Mucosa of descending colon (tissue), 3 donors: Measurements from ENCODE around the gene KRTAP3-3. TPM values are rescaled to one million over a fixed set of nuclear protein-coding genes. Genes with fewer than 3 reads are reported as not detected.

Source experiments
- ATAC-seq: fragments of 200-7000 bp; cut with Tn5 transposase; one replicate; pipeline ENCODE4 v1.9.1; 2020; ENCODE audit warnings: mild to moderate bottlenecking, moderate library complexity
- DNase-seq, 3 donors: peaks; one replicate each; pipeline ENCODE4 v3.0.0-alpha.2; 2020
- H3K36me3 ChIP-seq: fragments of 200-600 bp; one replicate; pipeline ENCODE4 v1.8.0; 2021; ENCODE audit warnings: low read depth, mild to moderate bottlenecking
- H3K4me1 ChIP-seq: fragments of 200-600 bp; one replicate; pipeline ENCODE4 v1.8.0; 2021; ENCODE audit warnings: low read depth, mild to moderate bottlenecking
- H3K4me3 ChIP-seq: fragments of 200-600 bp; one replicate; pipeline ENCODE4 v1.8.0; 2021; ENCODE audit warnings: mild to moderate bottlenecking
- H3K9me3 ChIP-seq: fragments of 200-600 bp; one replicate; pipeline ENCODE4 v1.8.0; 2021; ENCODE audit warnings: mild to moderate bottlenecking
- CTCF ChIP-seq: fragments of 200-600 bp; IDR thresholded peaks from one replicate; pipeline ENCODE4 v1.8.0; 2022; ENCODE audit warnings: antibody characterized with exemption, mild to moderate bottlenecking
- intact Hi-C, 2 donors: fragments of 100-400 bp; cut with DNase I in 1 of 2; cut with micrococcal nuclease in 1 of 2; formaldehyde crosslinking; loops; one replicate each; pipeline versions ENCODE4 v1.11.0 to v1.11.1; 2022; cut with DNase I, micrococcal nuclease
- total RNA-seq, 3 donors: library from RNA; stranded (reverse); fragmentation: NEBNext Ultra II Directional in 2 of 3; extraction: Animal tissue kit (Norgen Biotek cat#: 25700) in 2 of 3; gene quantifications; one replicate each; pipeline versions ENCODE4 v1.2.1 to v1.2.4, GENCODE V29; 2021 to 2023
- donor health status: DM: no; HTN: no; CAD: no; lungs with moderate emphysema.
- donor health status: DM: no; HTN: no; CAD: no.
- donor health status: DM: no; HTN: yes; CAD: no.

KRTAP3-3 gene
- total RNA-seq, 3 donors from 2014 or later, result not detected

GRCh38 chr17:40980117-40980516 lies 13.8 kb downstream of the KRTAP3-3 start:
- no peaks in the 10 kb centered on the region for H3K4me1 ChIP-seq
- H3K36me3 ChIP-seq, result no peaks in the 10 kb centered on the region
- intact Hi-C loops, result no loop called here
- DNase-seq (no peak), ATAC-seq (no peak)
- TF ChIP-seq CTCF, result no peak
- no peak overlapping the region for H3K4me3 ChIP-seq
- no peaks in the 10 kb centered on the region for H3K9me3 ChIP-seq

- no peak for TF ChIP-seq CTCF
- intact Hi-C loops, result no loop called here
- no peak for ATAC-seq
These were observed 15.3 kb downstream of the KRTAP3-3 start for GRCh38 chr17:40978575-40979151.

GRCh38 chr17:40975516-40975915 lies 18.4 kb downstream of the KRTAP3-3 start:
- H3K4me3 ChIP-seq, result no peak overlapping the region
- no peaks in the 10 kb centered on the region for H3K36me3 ChIP-seq
- TF ChIP-seq CTCF, result no peak
- ATAC-seq (no peak), DNase-seq (no peak)
- no peaks in the 10 kb centered on the region for H3K9me3 ChIP-seq
- intact Hi-C loops, result no loop called here
- H3K4me1 ChIP-seq, result no peaks in the 10 kb centered on the region

More at GRCh38 chr17:40978575-40979151, 15.3 kb downstream of the KRTAP3-3 start:
- no peak for DNase-seq
- no peaks in the 10 kb centered on the region for H3K4me1 ChIP-seq
- H3K36me3 ChIP-seq, result no peaks in the 10 kb centered on the region
- H3K9me3 ChIP-seq, result no peaks in the 10 kb centered on the region
- H3K4me3 ChIP-seq, result no peak overlapping the region

GRCh38 chr17:40974366-40974765 lies 19.6 kb downstream of the KRTAP3-3 start:
- Histone ChIP-seq H3K4me3 (no peak overlapping the region), H3K9me3 (no peaks in the 10 kb centered on the region), H3K4me1 (no peaks in the 10 kb centered on the region), H3K36me3 (no peaks in the 10 kb centered on the region)
- DNase-seq (no peak), ATAC-seq (no peak)
- TF ChIP-seq CTCF, result no peak
- intact Hi-C loops, result no loop called here

- H3K4me1 ChIP-seq, result no peaks in the 10 kb centered on the region
- no peak for TF ChIP-seq CTCF
- no peaks in the 10 kb centered on the region for H3K9me3 ChIP-seq
- no peaks in the 10 kb centered on the region for H3K36me3 ChIP-seq
- intact Hi-C loops, result no loop called here
- DNase-seq (no peak), ATAC-seq (no peak)
- H3K4me3 ChIP-seq, result no peak overlapping the region
These were observed 26.4 kb downstream of the KRTAP3-3 start for GRCh38 chr17:40967582-40967981.

- no peak for TF ChIP-seq CTCF
- intact Hi-C loops, result no loop called here
- H3K9me3 ChIP-seq, result no peaks in the 10 kb centered on the region
- H3K4me1 ChIP-seq, result no peaks in the 10 kb centered on the region
- no peak for DNase-seq
- H3K36me3 ChIP-seq, result no peaks in the 10 kb centered on the region
- no peak for ATAC-seq
- no peak within 1 kb of the TSS for H3K4me3 ChIP-seq
These were observed 27.1 kb downstream of the KRTAP3-3 start, which contains the start of gene KRT39 for GRCh38 chr17:40966848-40967247. Gene KRT39, minus strand, starts transcription at chr17:40966948. Its CDS starts 92 bp downstream, at chr17:40966856.
